H1 (cell line): ENCODE data around the gene FBN3. TPM values are rescaled to one million over a fixed set of nuclear protein-coding genes. Genes with fewer than 3 reads are reported as not detected.

Experiments
- CTCF ChIA-PET: fragments of 300-600 bp; sonication (Branson Sonifier 250); formaldehyde crosslinking; loops from one replicate; lab custom pipeline; 2021; ENCODE audit not compliant: partially characterized antibody; lab: Charles Lee
- POLR2A ChIA-PET: fragments of 300-600 bp; sonication (Branson Sonifier 250); formaldehyde crosslinking; loops from one replicate; lab custom pipeline; 2021; ENCODE audit warnings: inconsistent platforms; ENCODE audit not compliant: partially characterized antibody; lab: Charles Lee
- DNase-seq, 2 experiments: peaks; one replicate each; pipeline versions ENCODE4 v3.0.0 to v3.0.0-alpha.2; 2010 to 2022; ENCODE audit warnings: low spot score in 2 of 2, low read depth in 1 of 2, mixed read lengths in 1 of 2
- FAIRE-seq: peaks from 2 replicates; lab custom pipeline; 2011; peaks lifted over from hg19 to GRCh38; lab: Jason Lieb, UNC
- H2AFZ ChIP-seq: 2 replicates; pipeline ENCODE4 v1.8.1; 2012; ENCODE audit warnings: low read length, inconsistent platforms
- H2AK5ac ChIP-seq: 2 replicates; pipeline ENCODE4 v1.6.1; 2013; ENCODE audit warnings: low read depth, low read length
- H2BK120ac ChIP-seq: replicated peaks from 2 replicates; pipeline ENCODE3; 2013; ENCODE audit warnings: low read depth, low read length, inconsistent platforms
- H2BK12ac ChIP-seq: 2 replicates; pipeline ENCODE4 v1.6.1; 2013; ENCODE audit warnings: low read depth, low read length
- H2BK15ac ChIP-seq: 2 replicates; pipeline ENCODE4 v1.6.1; 2013; ENCODE audit warnings: low read length
- H2BK20ac ChIP-seq: 2 replicates; pipeline ENCODE4 v1.6.1; 2013; ENCODE audit warnings: low read length
- H2BK5ac ChIP-seq: 2 replicates; pipeline ENCODE4 v1.6.1; 2013; ENCODE audit warnings: low read depth, low read length
- H3K14ac ChIP-seq: 2 replicates; pipeline ENCODE4 v1.6.1; 2013; ENCODE audit warnings: inconsistent platforms; ENCODE audit not compliant: insufficient read length
- H3K18ac ChIP-seq: 2 replicates; pipeline ENCODE4 v1.6.1; 2013; ENCODE audit warnings: low read length; ENCODE audit errors: extremely low read depth
- H3K23ac ChIP-seq: 2 replicates; pipeline ENCODE4 v1.6.1; 2013; ENCODE audit warnings: inconsistent platforms; ENCODE audit not compliant: insufficient read length
- H3K23me2 ChIP-seq: 2 replicates; pipeline ENCODE4 v1.6.1; 2013; ENCODE audit warnings: low read depth, low read length
- H3K27ac ChIP-seq: 2 replicates; pipeline ENCODE4 v1.6.1; 2011; ENCODE audit warnings: low read depth, low read length, inconsistent platforms
- H3K27me3 ChIP-seq, 4 experiments: replicated peaks in 1 of 4; 1 replicate in 1 of 4; 2 replicates in 3 of 4; pipeline versions ENCODE4 v1.6.1 to v1.8.1; 2011 to 2013; ENCODE audit warnings: low read length in 3 of 4, mild to moderate bottlenecking in 3 of 4, inconsistent platforms in 2 of 4, mixed read lengths in 2 of 4, moderate library complexity in 1 of 4; ENCODE audit not compliant: control insufficient read depth in 3 of 4, insufficient read depth in 3 of 4; ENCODE audit errors: extremely low read depth in 1 of 4
- H3K36me3 ChIP-seq, 4 experiments: 2 replicates each; pipeline versions ENCODE4 v1.6.1 to v1.8.1; 2011 to 2013; ENCODE audit warnings: mild to moderate bottlenecking in 4 of 4, low read length in 3 of 4, moderate library complexity in 2 of 4, control low read depth in 1 of 4, inconsistent platforms in 1 of 4; ENCODE audit not compliant: insufficient read depth in 4 of 4, control insufficient read depth in 2 of 4
- H3K4ac ChIP-seq: replicated peaks from 2 replicates; pipeline ENCODE3; 2013; ENCODE audit warnings: low read length, low read depth, mixed read lengths, inconsistent platforms; ENCODE audit not compliant: insufficient read length
- H3K4me1 ChIP-seq, 4 experiments: replicated peaks in 1 of 4; 1 replicate in 1 of 4; 2 replicates in 3 of 4; pipeline versions ENCODE4 v1.6.1 to v1.8.1; 2011 to 2013; ENCODE audit warnings: low read length in 3 of 4, inconsistent platforms in 2 of 4, mixed read lengths in 1 of 4; ENCODE audit not compliant: insufficient read depth in 4 of 4, control insufficient read depth in 3 of 4
- H3K4me2 ChIP-seq, 2 experiments: 2 replicates each; pipeline versions ENCODE4 v1.6.1 to v1.8.1; 2011 to 2013; ENCODE audit warnings: low read depth in 2 of 2, low read length in 2 of 2, control low read depth in 1 of 2, inconsistent platforms in 1 of 2, mild to moderate bottlenecking in 1 of 2; ENCODE audit not compliant: insufficient read depth in 1 of 2
- H3K4me3 ChIP-seq, 4 experiments: fragments of 200-600, 300-600 bp in 1 of 4; sonication (generic), shearing (Covaris generic), sonication (Bioruptor Twin) in 1 of 4; 2 replicates each; pipeline versions ENCODE4 v1.5.1 to v1.8.1; 2011 to 2016; ENCODE audit warnings: low read length in 4 of 4, low read depth in 3 of 4, control low read depth in 2 of 4, inconsistent platforms in 2 of 4, mild to moderate bottlenecking in 2 of 4, mixed read lengths in 1 of 4, moderate library complexity in 1 of 4; ENCODE audit not compliant: insufficient read depth in 2 of 4; ENCODE audit errors: extremely low read depth in 1 of 4
- H3K56ac ChIP-seq: replicated peaks from 2 replicates; pipeline ENCODE3; 2013; ENCODE audit warnings: low read depth, mild to moderate bottlenecking, mixed read lengths, low read length, inconsistent platforms; ENCODE audit not compliant: insufficient read length
- H3K79me1 ChIP-seq: 2 replicates; pipeline ENCODE4 v1.6.1; 2013; ENCODE audit warnings: low read depth, low read length, control low read depth
- H3K79me2 ChIP-seq, 2 experiments: 2 replicates each; pipeline versions ENCODE4 v1.6.1 to v1.8.1; 2012 to 2013; ENCODE audit warnings: low read length in 2 of 2, mild to moderate bottlenecking in 2 of 2, inconsistent platforms in 1 of 2; ENCODE audit not compliant: insufficient read depth in 2 of 2, control insufficient read depth in 1 of 2
- H3K9ac ChIP-seq, 4 experiments: replicated peaks in 1 of 4; 1 replicate in 1 of 4; 2 replicates in 3 of 4; pipeline versions ENCODE4 v1.6.1 to v1.8.1; 2011 to 2013; ENCODE audit warnings: low read depth in 3 of 4, low read length in 3 of 4, control low read depth in 2 of 4, mild to moderate bottlenecking in 2 of 4, moderate library complexity in 2 of 4, inconsistent platforms in 1 of 4; ENCODE audit errors: extremely low read depth in 1 of 4
- H3K9me3 ChIP-seq, 2 experiments: 2 replicates each; pipeline versions ENCODE4 v1.6.1 to v1.8.1; 2012 to 2013; ENCODE audit warnings: mild to moderate bottlenecking in 2 of 2, moderate library complexity in 2 of 2, control low read depth in 1 of 2, inconsistent platforms in 1 of 2, low read depth in 1 of 2, low read length in 1 of 2, mixed read lengths in 1 of 2; ENCODE audit not compliant: insufficient read depth in 2 of 2
- H4K20me1 ChIP-seq, 2 experiments: replicated peaks in 1 of 2; 2 replicates each; pipeline versions ENCODE3 to v1.8.1; 2011 to 2013; ENCODE audit warnings: inconsistent platforms in 2 of 2, low read length in 2 of 2, mild to moderate bottlenecking in 1 of 2; ENCODE audit not compliant: insufficient read depth in 2 of 2, control insufficient read depth in 1 of 2
- H4K5ac ChIP-seq: 2 replicates; pipeline ENCODE4 v1.6.1; 2013; ENCODE audit warnings: low read length, low read depth, mixed read lengths, inconsistent platforms; ENCODE audit not compliant: insufficient read length
- H4K8ac ChIP-seq: 2 replicates; pipeline ENCODE4 v1.8.0; 2013; ENCODE audit warnings: mild to moderate bottlenecking, moderate library complexity, low read length, inconsistent platforms; ENCODE audit not compliant: insufficient read depth; ENCODE audit errors: extremely low read depth
- H4K91ac ChIP-seq: replicated peaks from 2 replicates; pipeline ENCODE3; 2013; ENCODE audit warnings: low read length, mixed read lengths, inconsistent platforms; ENCODE audit not compliant: insufficient read length
- ASH2L ChIP-seq: fragments of 200-600, 300-600 bp; sonication (generic); IDR thresholded peaks from one replicate; pipeline ENCODE4 v1.7.1; 2017; ENCODE audit warnings: low read length
- CBX5 ChIP-seq: fragments of 300-800, 300-1000 bp; sonication (generic); IDR thresholded peaks from 2 replicates; pipeline ENCODE4 v1.7.1; 2016; ENCODE audit warnings: antibody characterized with exemption, low read length, low read depth
- CTBP2 ChIP-seq: IDR thresholded peaks from 2 replicates; pipeline ENCODE4 v1.7.0; 2011; ENCODE audit warnings: borderline replicate concordance, mild to moderate bottlenecking, moderate library complexity, mixed read lengths, low read length; ENCODE audit not compliant: insufficient read depth, insufficient read length
- EGR1 ChIP-seq: IDR thresholded peaks from 2 replicates; pipeline ENCODE4 v1.6.1; 2011; ENCODE audit warnings: low read depth, low read length, borderline replicate concordance
- GABPA ChIP-seq: IDR thresholded peaks from 2 replicates; pipeline ENCODE4 v1.6.1; 2011; ENCODE audit warnings: mild to moderate bottlenecking, low read length, moderate library complexity, borderline replicate concordance; ENCODE audit not compliant: insufficient read depth
- NANOG ChIP-seq: IDR thresholded peaks from 2 replicates; pipeline ENCODE4 v1.6.1; 2011; ENCODE audit warnings: low read length, low read depth, mild to moderate bottlenecking, inconsistent platforms; ENCODE audit not compliant: insufficient read depth, poor library complexity, severe bottlenecking
- POU5F1 ChIP-seq: IDR thresholded peaks from 2 replicates; pipeline ENCODE4 v1.6.1; 2011; ENCODE audit warnings: low read depth, mild to moderate bottlenecking, low read length, moderate library complexity
- SIX5 ChIP-seq: IDR thresholded peaks from 2 replicates; pipeline ENCODE4 v1.6.1; 2011; ENCODE audit warnings: mild to moderate bottlenecking, low read depth, low read length
- SRF ChIP-seq: IDR thresholded peaks from 2 replicates; pipeline ENCODE4 v1.6.1; 2011; ENCODE audit warnings: mild to moderate bottlenecking, low read depth, low read length, moderate library complexity
- YY1 ChIP-seq: IDR thresholded peaks from 2 replicates; pipeline ENCODE4 v1.6.1; 2011; ENCODE audit warnings: low read depth, mild to moderate bottlenecking, low read length
- WGBS, 2 experiments: shearing (Covaris generic) in 1 of 2; methylation state at CpG; one replicate each; pipeline versions ENCODE4 v1.1.6 to v1.1.7; 2013 to 2015; ENCODE audit warnings: low lambda C conversion rate in 2 of 2, mixed read lengths in 2 of 2, inconsistent platforms in 1 of 2, low coverage in 1 of 2, missing lambda C conversion rate in 1 of 2; ENCODE audit not compliant: insufficient replicate concordance in 2 of 2, insufficient coverage in 1 of 2, insufficient read length in 1 of 2; ENCODE audit errors: extremely low coverage in 1 of 2, missing lambda C conversion rate in 1 of 2; 5-methylcytosine and 5-hydroxymethylcytosine counted together
- polyA plus RNA-seq, 7 experiments: library from polyadenylated mRNA; depleted of rRNA in 3 of 7; stranded (reverse) in 5 of 7; unstranded in 2 of 7; fragments of >200 nt in 5 of 7; fragments of 200-250 nt in 2 of 7; gene quantifications; 1 replicate in 5 of 7; 2 replicates in 1 of 7; 4 replicates in 1 of 7; pipeline versions ENCODE4 v1.2.1 to v1.2.3, GENCODE V29; 2011 to 2013; ENCODE audit warnings: missing spikeins in 2 of 7, mixed read lengths in 2 of 7
- total RNA-seq: library from RNA; stranded (reverse); fragmentation: NEBNext Ultra II Directional; extraction: Animal tissue kit (Norgen Biotek cat#: 25700); gene quantifications from 2 replicates; pipeline ENCODE4 v1.2.1, GENCODE V29; 2021
- TF ChIP-seq, protein P1 (sequence below), 3 experiments: IDR thresholded peaks; 1 replicate in 2 of 3; 2 replicates in 1 of 3; pipeline versions ENCODE4 v1.5.1 to v1.6.1; 2011; ENCODE audit warnings: low read length in 3 of 3, mild to moderate bottlenecking in 3 of 3, inconsistent platforms in 2 of 3, low read depth in 1 of 3, moderate library complexity in 1 of 3; ENCODE audit not compliant: insufficient read depth in 1 of 3; ENCODE audit errors: control extremely low read depth in 1 of 3

FBN3 gene
- total and polyA plus RNA-seq, 2 of the 8 experiments (the other 6 are each of a cell fraction or from before 2014, with no cell fraction given), result 37.1 to 38.7 TPM

DNA sequence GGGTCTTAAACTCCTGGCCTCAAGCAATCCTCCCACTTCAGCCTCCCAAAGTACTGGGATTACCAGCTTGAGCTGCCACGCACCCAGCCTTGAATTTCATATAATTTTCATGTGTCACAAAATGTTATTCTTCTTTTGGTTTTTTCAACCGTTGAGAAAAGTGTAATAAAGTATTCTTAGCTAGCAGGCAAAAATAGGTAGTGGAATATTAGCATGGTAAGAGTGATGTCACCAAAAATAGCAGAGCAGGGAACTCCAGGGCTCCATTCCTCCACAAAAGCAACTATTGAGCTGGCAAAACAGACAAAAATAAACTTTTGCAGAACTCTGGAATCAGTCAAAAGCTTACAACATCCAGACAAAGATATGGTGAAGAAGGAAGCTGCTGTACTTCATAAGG is 43.9 kb downstream of the FBN3 start:
- Histone ChIP-seq H3K14ac (no peak overlapping the region), H2BK120ac (no peak overlapping the region), H2BK20ac (no peak overlapping the region), H3K9ac (no peak overlapping the region), H2AK5ac (no peak overlapping the region), H3K56ac (no peak overlapping the region), H2BK5ac (no peak overlapping the region), H3K27me3 (no peaks in the 10 kb centered on the region), H3K9me3 (no peaks in the 10 kb centered on the region), H3K36me3 (peaks cover 7 to 70% (median 40%) of the 10 kb centered on the region in 4 experiments; a peak in 7 of 8 replicates), H3K4ac (no peak overlapping the region), H3K4me1 (no peaks in the 10 kb centered on the region), H4K20me1 (peaks cover 0 to 4% of the 10 kb centered on the region in 2 experiments), H2BK12ac (no peak overlapping the region), H3K23ac (no peak overlapping the region), H3K4me3 (no peak overlapping the region), H3K18ac (no peak overlapping the region), H4K8ac (no peak overlapping the region), H3K4me2 (no peak overlapping the region), H3K79me2 (no peaks in the 10 kb centered on the region), H2BK15ac (no peak overlapping the region), H4K5ac (no peak overlapping the region), H4K91ac (no peak overlapping the region), H3K23me2 (peaks cover 15% of the 10 kb centered on the region; the same call in 1 of the 2 replicates), H2AFZ (no peak overlapping the region), H3K27ac (no peak overlapping the region), H3K79me1 (no peaks in the 10 kb centered on the region)
- ChIA-PET POLR2A (interaction anchor here (1.1 to 1.2 kb wide), 2 partner anchors 15 to 162 kb away, joined by 3 read pairs; partner anchors contain the start of gene TIMM44), CTCF (interaction anchor here (1.2 kb wide), 1 partner anchor 11 kb away, joined by 3 read pairs; no protein-coding TSS in a partner anchor)
- no peak for FAIRE-seq
- WGBS, 2 experiments, result 95% methylated on average over 2 of the region's 2 CpGs; no CpG with 5 or more reads in 1 of the 2 experiments
- no peak for DNase-seq
- TF ChIP-seq SRF (no peak), CTBP2 (no peak), NANOG (no peak), GABPA (no peak), EGR1 (no peak), YY1 (no peak), POU5F1 (no peak), ASH2L (no peak), CBX5 (no peak), SIX5 (no peak)
- TF ChIP-seq, protein P1, sequence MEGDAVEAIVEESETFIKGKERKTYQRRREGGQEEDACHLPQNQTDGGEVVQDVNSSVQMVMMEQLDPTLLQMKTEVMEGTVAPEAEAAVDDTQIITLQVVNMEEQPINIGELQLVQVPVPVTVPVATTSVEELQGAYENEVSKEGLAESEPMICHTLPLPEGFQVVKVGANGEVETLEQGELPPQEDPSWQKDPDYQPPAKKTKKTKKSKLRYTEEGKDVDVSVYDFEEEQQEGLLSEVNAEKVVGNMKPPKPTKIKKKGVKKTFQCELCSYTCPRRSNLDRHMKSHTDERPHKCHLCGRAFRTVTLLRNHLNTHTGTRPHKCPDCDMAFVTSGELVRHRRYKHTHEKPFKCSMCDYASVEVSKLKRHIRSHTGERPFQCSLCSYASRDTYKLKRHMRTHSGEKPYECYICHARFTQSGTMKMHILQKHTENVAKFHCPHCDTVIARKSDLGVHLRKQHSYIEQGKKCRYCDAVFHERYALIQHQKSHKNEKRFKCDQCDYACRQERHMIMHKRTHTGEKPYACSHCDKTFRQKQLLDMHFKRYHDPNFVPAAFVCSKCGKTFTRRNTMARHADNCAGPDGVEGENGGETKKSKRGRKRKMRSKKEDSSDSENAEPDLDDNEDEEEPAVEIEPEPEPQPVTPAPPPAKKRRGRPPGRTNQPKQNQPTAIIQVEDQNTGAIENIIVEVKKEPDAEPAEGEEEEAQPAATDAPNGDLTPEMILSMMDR (IDR thresholded peaks at IDR 0.05; ENCODE audit: control extremely low read depth in 1 of 3, insufficient read depth in 1 of 3, low read depth in 1 of 3, low read length in 3 of 3), result no peak
